Neural progenitor cell (in vitro differentiated cells): ENCODE data around the gene CD300LG. TPM values are rescaled to one million over a fixed set of nuclear protein-coding genes. Genes with fewer than 3 reads are reported as not detected.

Experiments
- DNase-seq: peaks from one replicate; pipeline ENCODE4 v3.0.0-alpha.2; 2016; ENCODE audit warnings: low spot score
- H2AFZ ChIP-seq: fragments of 200-600 bp; sonication (generic); replicated peaks from 2 replicates; pipeline ENCODE4 v1.6.1; 2016; ENCODE audit warnings: antibody characterized with exemption
- H3F3A ChIP-seq: fragments of 200-600 bp; sonication (generic); 2 replicates; pipeline ENCODE4 v1.6.1; 2016; ENCODE audit warnings: antibody characterized with exemption, low read depth
- H3K27ac ChIP-seq: fragments of 200-600 bp; sonication (generic); 2 replicates; pipeline ENCODE4 v1.5.1; 2016; ENCODE audit warnings: mild to moderate bottlenecking
- H3K27me3 ChIP-seq: fragments of 200-600 bp; sonication (generic); 2 replicates; pipeline ENCODE4 v1.6.1; 2016; ENCODE audit warnings: mild to moderate bottlenecking, moderate library complexity
- H3K36me3 ChIP-seq: fragments of 200-600 bp; sonication (generic); 2 replicates; pipeline ENCODE4 v1.5.1; 2016
- H3K4me1 ChIP-seq: fragments of 200-600 bp; sonication (generic); 2 replicates; pipeline ENCODE4 v1.6.1; 2016; ENCODE audit warnings: mixed run types
- H3K4me2 ChIP-seq: fragments of 200-600 bp; sonication (generic); 2 replicates; pipeline ENCODE4 v1.6.1; 2016
- H3K4me3 ChIP-seq: fragments of 200-600 bp; sonication (generic); 2 replicates; pipeline ENCODE4 v1.5.1; 2016
- H3K79me2 ChIP-seq: fragments of 200-600 bp; sonication (generic); 2 replicates; pipeline ENCODE4 v1.6.1; 2016; ENCODE audit warnings: low read depth
- H3K9ac ChIP-seq: fragments of 200-600 bp; sonication (generic); 2 replicates; pipeline ENCODE4 v1.6.1; 2016
- H3K9me3 ChIP-seq: fragments of 200-600 bp; sonication (generic); 2 replicates; pipeline ENCODE4 v1.5.1; 2016; ENCODE audit warnings: low read depth
- H4K20me1 ChIP-seq: fragments of 200-600 bp; sonication (generic); 2 replicates; pipeline ENCODE4 v1.6.1; 2016; ENCODE audit warnings: low read depth
- H3K27ac Mint-ChIP-seq: 3 replicates; pipeline ENCODE4 v1.8.0; 2021; ENCODE audit warnings: mixed read lengths
- H3K27me3 Mint-ChIP-seq: 2 replicates; pipeline ENCODE4 v1.8.0; 2022; ENCODE audit warnings: low read depth, mild to moderate bottlenecking, inconsistent platforms, moderate library complexity, mixed read lengths; ENCODE audit not compliant: insufficient read depth
- H3K36me3 Mint-ChIP-seq: 3 replicates; pipeline ENCODE4 v1.8.0; 2021; ENCODE audit warnings: mixed read lengths
- H3K4me1 Mint-ChIP-seq: 3 replicates; pipeline ENCODE4 v1.8.0; 2021; ENCODE audit warnings: mixed read lengths
- H3K4me3 Mint-ChIP-seq: 3 replicates; pipeline ENCODE4 v1.8.0; 2021; ENCODE audit warnings: mild to moderate bottlenecking, moderate library complexity, mixed read lengths
- H3K9me3 Mint-ChIP-seq: 3 replicates; pipeline ENCODE4 v1.8.0; 2020; ENCODE audit warnings: mixed read lengths
- EZH2 ChIP-seq: fragments of 200-600 bp; sonication (generic); IDR thresholded peaks from 2 replicates; pipeline ENCODE4 v1.6.1; 2017; ENCODE audit warnings: antibody characterized with exemption, mild to moderate bottlenecking, moderate library complexity
- EZH2phosphoT487 ChIP-seq: fragments of 200-600 bp; sonication (generic); IDR thresholded peaks from 2 replicates; pipeline ENCODE4 v1.6.1; 2017; ENCODE audit warnings: antibody characterized with exemption
- total RNA-seq: library from RNA; depleted of rRNA; stranded (reverse); fragments of >200 nt; gene quantifications from 2 replicates; pipeline ENCODE4 v1.2.3, GENCODE V29; 2015; ENCODE audit warnings: low replicate concordance
- TF ChIP-seq, protein P1 (sequence below): fragments of 200-600 bp; sonication (generic); IDR thresholded peaks from 2 replicates; pipeline ENCODE4 v1.5.1; 2017; ENCODE audit warnings: antibody characterized with exemption, mild to moderate bottlenecking

CD300LG gene
- total RNA-seq, 1 donor from 2014 or later = not detected

DNA sequence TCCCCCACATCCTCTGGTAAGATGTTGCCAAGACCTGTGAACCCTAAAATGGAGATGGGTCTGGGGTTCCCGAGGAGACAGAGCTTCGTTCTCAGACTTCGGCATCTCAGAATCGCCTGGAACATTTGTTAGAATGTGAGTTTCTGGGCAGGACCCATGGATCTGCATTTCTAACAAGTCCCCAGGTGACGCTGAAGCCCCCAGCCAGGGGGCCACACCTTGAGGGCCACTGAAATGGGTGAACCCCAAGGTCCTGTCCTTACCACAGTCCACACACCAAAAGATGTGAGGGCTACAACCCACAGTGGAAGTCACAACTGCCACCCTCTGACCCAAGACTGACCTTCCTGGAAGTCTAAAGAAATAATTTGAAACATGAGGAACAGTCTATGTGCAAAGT is 28.0 kb upstream of the CD300LG start:
- Histone ChIP-seq H3K36me3 (no peaks in the 10 kb centered on the region), H3F3A (no peaks in the 10 kb centered on the region), H3K9ac (no peak overlapping the region), H3K9me3 (no peaks in the 10 kb centered on the region), H3K4me3 (no peak overlapping the region), H3K4me2 (no peak overlapping the region), H4K20me1 (no peaks in the 10 kb centered on the region), H2AFZ (no peak overlapping the region), H3K79me2 (no peaks in the 10 kb centered on the region), H3K27ac (no peak overlapping the region), H3K4me1 (no peaks in the 10 kb centered on the region), H3K27me3 (no peaks in the 10 kb centered on the region)
- Mint-ChIP-seq H3K4me3 (no peak overlapping the region), H3K27me3 (no peaks in the 10 kb centered on the region), H3K4me1 (no peaks in the 10 kb centered on the region), H3K36me3 (no peaks in the 10 kb centered on the region), H3K9me3 (no peaks in the 10 kb centered on the region), H3K27ac (no peak overlapping the region)
- DNase-seq = no peak
- TF ChIP-seq, protein P1, sequence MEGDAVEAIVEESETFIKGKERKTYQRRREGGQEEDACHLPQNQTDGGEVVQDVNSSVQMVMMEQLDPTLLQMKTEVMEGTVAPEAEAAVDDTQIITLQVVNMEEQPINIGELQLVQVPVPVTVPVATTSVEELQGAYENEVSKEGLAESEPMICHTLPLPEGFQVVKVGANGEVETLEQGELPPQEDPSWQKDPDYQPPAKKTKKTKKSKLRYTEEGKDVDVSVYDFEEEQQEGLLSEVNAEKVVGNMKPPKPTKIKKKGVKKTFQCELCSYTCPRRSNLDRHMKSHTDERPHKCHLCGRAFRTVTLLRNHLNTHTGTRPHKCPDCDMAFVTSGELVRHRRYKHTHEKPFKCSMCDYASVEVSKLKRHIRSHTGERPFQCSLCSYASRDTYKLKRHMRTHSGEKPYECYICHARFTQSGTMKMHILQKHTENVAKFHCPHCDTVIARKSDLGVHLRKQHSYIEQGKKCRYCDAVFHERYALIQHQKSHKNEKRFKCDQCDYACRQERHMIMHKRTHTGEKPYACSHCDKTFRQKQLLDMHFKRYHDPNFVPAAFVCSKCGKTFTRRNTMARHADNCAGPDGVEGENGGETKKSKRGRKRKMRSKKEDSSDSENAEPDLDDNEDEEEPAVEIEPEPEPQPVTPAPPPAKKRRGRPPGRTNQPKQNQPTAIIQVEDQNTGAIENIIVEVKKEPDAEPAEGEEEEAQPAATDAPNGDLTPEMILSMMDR = no peak
- TF ChIP-seq EZH2phosphoT487 (no peak), EZH2 (no peak)

DNA sequence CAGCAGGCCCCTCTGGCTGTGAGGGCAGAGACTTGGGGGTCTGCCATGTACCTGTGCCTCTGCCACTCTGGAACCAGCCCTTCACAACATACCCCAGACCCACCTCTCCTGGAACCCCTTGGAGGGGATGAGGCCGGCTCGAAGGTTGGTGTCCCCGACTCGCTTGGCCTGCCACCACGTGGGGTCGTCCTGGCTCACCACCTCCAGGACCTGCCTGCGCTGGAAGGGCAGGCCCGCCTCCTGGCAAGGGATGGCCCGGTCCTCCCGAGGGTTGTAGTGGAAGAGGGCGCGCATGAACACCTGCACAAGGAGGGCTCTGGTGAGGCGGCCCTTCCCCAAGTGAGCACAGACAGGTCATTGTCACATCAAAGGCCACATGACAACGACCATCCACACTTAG is 26.2 kb upstream of the CD300LG start:
- H3K36me3 Mint-ChIP-seq = no peaks in the 10 kb centered on the region

DNA sequence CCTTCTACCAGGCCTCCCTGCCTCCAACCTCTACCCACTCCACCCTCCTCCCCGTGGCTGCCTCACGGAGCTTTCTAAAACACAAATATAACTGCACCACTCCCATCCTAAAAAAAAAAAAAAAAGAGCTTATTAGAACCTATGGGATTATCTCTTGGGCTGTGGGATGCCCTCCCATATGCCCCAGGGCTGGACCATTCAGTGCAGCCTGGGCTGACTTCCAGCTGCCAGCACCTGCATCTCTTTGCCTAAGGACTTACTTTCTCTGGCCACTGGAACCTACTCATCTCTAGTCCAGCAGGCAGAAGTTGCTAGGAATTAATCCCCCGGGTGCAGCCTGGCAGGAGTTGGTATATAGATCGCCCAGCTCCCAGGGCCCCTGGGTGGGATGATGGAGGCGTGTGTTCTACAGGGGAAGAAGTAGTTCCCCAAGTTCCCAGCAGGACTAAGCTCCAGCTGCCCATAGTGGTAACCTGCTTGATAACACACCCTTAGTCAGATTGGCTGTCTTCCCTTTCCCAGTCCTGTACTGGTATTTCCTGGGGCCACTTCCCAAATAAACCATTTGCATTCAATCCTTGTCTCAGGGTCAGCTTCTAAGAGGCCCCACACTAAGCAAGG is 24.3 kb upstream of the CD300LG start:
- no peaks in the 10 kb centered on the region for H3K9me3 ChIP-seq
- H3K27me3 ChIP-seq = no peaks in the 10 kb centered on the region
- H4K20me1 ChIP-seq = no peaks in the 10 kb centered on the region
- no peak overlapping the region for H3K27ac ChIP-seq
- H3K4me3 ChIP-seq = no peak overlapping the region
- DNase-seq = no peak
- no peak overlapping the region for H2AFZ ChIP-seq
- H3K9me3 Mint-ChIP-seq = no peaks in the 10 kb centered on the region
- no peaks in the 10 kb centered on the region for H3F3A ChIP-seq
- no peak overlapping the region for H3K27ac Mint-ChIP-seq
- H3K4me2 ChIP-seq = no peak overlapping the region
- no peak overlapping the region for H3K9ac ChIP-seq
- no peaks in the 10 kb centered on the region for H3K79me2 ChIP-seq
- H3K36me3 ChIP-seq = no peaks in the 10 kb centered on the region
- no peaks in the 10 kb centered on the region for H3K4me1 Mint-ChIP-seq
- H3K4me1 ChIP-seq = no peaks in the 10 kb centered on the region
- TF ChIP-seq, protein P1 = no peak
- no peak for TF ChIP-seq EZH2phosphoT487
- H3K4me3 Mint-ChIP-seq = no peak overlapping the region
- peaks cover 4% of the 10 kb centered on the region for H3K27me3 Mint-ChIP-seq
- no peaks in the 10 kb centered on the region for H3K36me3 Mint-ChIP-seq

More for the DNA sequence above, 26.2 kb upstream of the CD300LG start:
- Histone ChIP-seq H4K20me1 (no peaks in the 10 kb centered on the region), H3K9ac (no peak overlapping the region), H3K4me1 (no peaks in the 10 kb centered on the region), H3K27ac (no peak overlapping the region), H2AFZ (no peak overlapping the region), H3K9me3 (no peaks in the 10 kb centered on the region), H3F3A (no peaks in the 10 kb centered on the region), H3K79me2 (no peaks in the 10 kb centered on the region), H3K4me3 (no peak overlapping the region), H3K4me2 (no peak overlapping the region), H3K36me3 (no peaks in the 10 kb centered on the region), H3K27me3 (no peaks in the 10 kb centered on the region)
- Mint-ChIP-seq H3K4me1 (no peaks in the 10 kb centered on the region), H3K9me3 (no peaks in the 10 kb centered on the region), H3K4me3 (no peak overlapping the region), H3K27ac (no peak overlapping the region), H3K27me3 (peaks cover 4% of the 10 kb centered on the region)
- DNase-seq = no peak
- TF ChIP-seq EZH2 = no peak
- TF ChIP-seq, protein P1 = no peak
